Nephron progenitor cell (in vitro differentiated cells): ENCODE data around the gene TBX22.
A peak's percentile ranks its signal among the peaks of the same experiment; 100 is the strongest.
"Not testable (repeated sequence)": the region's sequence is repeated elsewhere in the genome, so short reads cannot be mapped to it uniquely, and the experiment has no call there.

ENCODE experiments used
- DNase-seq: peaks from one replicate; pipeline ENCODE4 v3.0.0; 2021
- H3K27ac Mint-ChIP-seq: 2 replicates; pipeline ENCODE4 v1.8.0; 2021; ENCODE audit warnings: mild to moderate bottlenecking, moderate library complexity, mixed read lengths
- H3K27me3 Mint-ChIP-seq: 2 replicates; pipeline ENCODE4 v1.8.0; 2021; ENCODE audit warnings: mild to moderate bottlenecking, low read depth, mixed read lengths; ENCODE audit not compliant: poor library complexity
- H3K36me3 Mint-ChIP-seq: 2 replicates; pipeline ENCODE4 v1.8.0; 2021; ENCODE audit warnings: low read depth, mixed read lengths
- H3K4me1 Mint-ChIP-seq: 2 replicates; pipeline ENCODE4 v1.8.0; 2021; ENCODE audit warnings: mixed read lengths
- H3K4me3 Mint-ChIP-seq: 2 replicates; pipeline ENCODE4 v1.8.0; 2021; ENCODE audit warnings: mild to moderate bottlenecking, moderate library complexity, mixed read lengths
- H3K9me3 Mint-ChIP-seq: 2 replicates; pipeline ENCODE4 v1.8.0; 2021; ENCODE audit warnings: mild to moderate bottlenecking, moderate library complexity, mixed read lengths
- TF ChIP-seq, protein P1 (sequence below): fragments of 200-600 bp; sonication (generic); IDR thresholded peaks from 2 replicates; pipeline ENCODE4 v1.5.0; 2021; ENCODE audit warnings: antibody characterized with exemption

Gene TBX22

DNA sequence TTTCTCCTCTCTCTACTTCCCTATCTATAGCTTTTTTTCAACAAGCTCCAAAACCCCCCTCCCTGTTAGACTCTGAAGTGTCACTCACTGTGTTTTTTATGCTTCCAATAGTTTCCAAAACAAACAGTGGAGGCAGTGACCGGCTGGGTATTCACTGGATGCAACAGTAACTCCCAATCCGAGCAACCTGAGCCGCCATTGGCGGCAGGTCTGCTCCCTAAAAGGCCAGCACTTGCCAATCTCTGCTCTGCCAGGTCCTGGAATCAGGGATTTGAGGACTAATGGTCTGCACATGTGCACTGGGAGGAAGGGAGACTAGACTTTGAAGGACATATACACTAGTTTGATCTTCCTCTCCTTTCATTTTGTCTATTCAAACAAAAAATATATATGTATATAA, 7.1 kb downstream of the TBX22 start:
- H3K9me3 Mint-ChIP-seq, result peaks cover 25% of the 10 kb centered on the region
- peaks cover 20% of the 10 kb centered on the region for H3K27me3 Mint-ChIP-seq

DNA sequence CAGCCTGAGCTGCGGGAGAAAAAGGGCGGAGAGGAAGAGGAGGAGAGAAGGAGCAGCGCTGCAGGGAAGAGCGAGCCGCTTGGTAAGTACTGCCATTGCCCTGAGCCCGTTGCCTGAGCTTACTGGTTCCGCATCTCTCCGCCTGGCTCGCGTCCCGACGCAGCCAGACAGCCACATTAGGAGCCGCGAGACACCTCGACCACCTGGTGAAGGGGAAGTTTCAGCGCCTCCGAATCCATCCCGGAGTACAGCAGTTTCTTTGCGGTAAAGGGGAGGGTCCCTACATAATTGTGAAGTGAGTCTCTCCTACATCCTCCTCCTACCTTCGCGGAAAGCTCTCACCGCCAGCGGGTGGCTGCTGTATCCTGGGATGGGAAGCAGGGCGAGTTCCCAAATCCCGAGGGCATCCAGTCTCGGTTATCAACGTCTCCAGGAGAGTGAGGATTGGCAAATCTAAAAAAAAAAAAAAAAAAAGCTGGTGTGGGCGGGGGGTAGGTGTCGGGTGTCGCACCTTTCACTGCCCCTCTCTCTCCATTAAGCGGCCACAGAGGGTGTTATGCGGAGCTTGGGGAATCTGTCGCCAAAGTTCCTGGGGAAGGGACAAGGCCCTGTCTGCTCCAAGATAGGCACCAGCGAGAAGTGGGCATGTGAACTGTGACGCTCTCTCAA, 7.9 kb downstream of the TBX22 start:
- no peak overlapping the region for H3K27ac Mint-ChIP-seq
- H3K27me3 Mint-ChIP-seq, result peaks cover 20% of the 10 kb centered on the region
- TF ChIP-seq, protein P1, sequence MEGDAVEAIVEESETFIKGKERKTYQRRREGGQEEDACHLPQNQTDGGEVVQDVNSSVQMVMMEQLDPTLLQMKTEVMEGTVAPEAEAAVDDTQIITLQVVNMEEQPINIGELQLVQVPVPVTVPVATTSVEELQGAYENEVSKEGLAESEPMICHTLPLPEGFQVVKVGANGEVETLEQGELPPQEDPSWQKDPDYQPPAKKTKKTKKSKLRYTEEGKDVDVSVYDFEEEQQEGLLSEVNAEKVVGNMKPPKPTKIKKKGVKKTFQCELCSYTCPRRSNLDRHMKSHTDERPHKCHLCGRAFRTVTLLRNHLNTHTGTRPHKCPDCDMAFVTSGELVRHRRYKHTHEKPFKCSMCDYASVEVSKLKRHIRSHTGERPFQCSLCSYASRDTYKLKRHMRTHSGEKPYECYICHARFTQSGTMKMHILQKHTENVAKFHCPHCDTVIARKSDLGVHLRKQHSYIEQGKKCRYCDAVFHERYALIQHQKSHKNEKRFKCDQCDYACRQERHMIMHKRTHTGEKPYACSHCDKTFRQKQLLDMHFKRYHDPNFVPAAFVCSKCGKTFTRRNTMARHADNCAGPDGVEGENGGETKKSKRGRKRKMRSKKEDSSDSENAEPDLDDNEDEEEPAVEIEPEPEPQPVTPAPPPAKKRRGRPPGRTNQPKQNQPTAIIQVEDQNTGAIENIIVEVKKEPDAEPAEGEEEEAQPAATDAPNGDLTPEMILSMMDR, result no peak
- peak overlapping the region; percentile 83 for H3K4me3 Mint-ChIP-seq
- H3K36me3 Mint-ChIP-seq, result no peaks in the 10 kb centered on the region
- peak; percentile 30 for DNase-seq
- peaks cover 19% of the 10 kb centered on the region for H3K4me1 Mint-ChIP-seq
- H3K9me3 Mint-ChIP-seq, result peaks cover 25% of the 10 kb centered on the region

More for the DNA sequence above, 7.1 kb downstream of the TBX22 start:
- Mint-ChIP-seq H3K27ac (no peak overlapping the region), H3K4me3 (peak overlapping the region; percentile 83), H3K36me3 (no peaks in the 10 kb centered on the region), H3K4me1 (peaks cover 19% of the 10 kb centered on the region)
- TF ChIP-seq, protein P1, result no peak
- peak; percentile 17 for DNase-seq

DNA sequence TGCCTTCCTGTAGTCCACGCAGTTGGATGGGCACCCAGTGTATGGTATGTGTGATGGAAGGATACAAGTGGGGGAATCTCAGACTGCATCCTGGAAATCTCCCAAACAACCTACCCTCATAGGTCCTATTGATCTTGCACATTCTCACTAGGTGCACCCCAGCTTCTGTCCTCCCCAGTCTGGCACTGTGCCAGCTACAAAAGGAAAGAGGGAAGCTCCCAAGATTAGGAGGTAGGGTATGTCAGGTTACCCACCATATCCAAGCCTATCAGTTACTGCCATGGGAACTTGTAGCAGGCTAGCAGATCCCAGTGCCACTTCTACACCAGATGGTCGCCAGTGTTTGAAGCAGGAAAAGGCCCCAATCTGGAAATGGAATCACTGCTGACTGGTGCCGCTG, 11.6 kb downstream of the TBX22 start:
- Mint-ChIP-seq H3K4me3 (no peak overlapping the region), H3K27me3 (peaks cover 19% of the 10 kb centered on the region), H3K36me3 (no peaks in the 10 kb centered on the region), H3K4me1 (peaks cover 18% of the 10 kb centered on the region), H3K9me3 (peaks cover 33% of the 10 kb centered on the region), H3K27ac (no peak overlapping the region)
- no peak for DNase-seq
- TF ChIP-seq, protein P1, result no peak

DNA sequence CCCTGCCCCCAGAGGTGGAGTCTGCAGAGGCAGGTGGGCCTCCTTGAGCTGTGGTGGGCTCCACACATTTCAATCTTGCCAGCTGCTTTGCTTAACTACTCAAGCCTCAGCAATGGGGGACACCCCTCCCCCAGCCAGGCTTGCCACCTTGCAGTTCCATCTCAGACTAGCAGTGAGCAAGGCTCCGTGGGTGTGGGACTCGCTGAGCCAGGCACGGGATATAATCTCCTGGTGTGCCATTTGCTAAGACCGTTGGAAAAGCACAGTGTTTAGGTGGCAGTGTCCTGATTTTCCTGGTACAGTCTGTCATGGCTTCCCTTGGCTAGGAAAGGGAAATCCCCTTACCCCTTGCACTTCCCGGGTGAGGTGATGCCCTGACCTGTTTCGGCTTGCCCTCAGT, 51.6 kb downstream of the TBX22 start:
- DNase-seq, H3K27me3 Mint-ChIP-seq, H3K36me3 Mint-ChIP-seq, H3K4me3 Mint-ChIP-seq, H3K27ac Mint-ChIP-seq, H3K4me1 Mint-ChIP-seq: not testable (repeated sequence)
- H3K9me3 Mint-ChIP-seq, result peaks cover 91% of the 10 kb centered on the region

DNA sequence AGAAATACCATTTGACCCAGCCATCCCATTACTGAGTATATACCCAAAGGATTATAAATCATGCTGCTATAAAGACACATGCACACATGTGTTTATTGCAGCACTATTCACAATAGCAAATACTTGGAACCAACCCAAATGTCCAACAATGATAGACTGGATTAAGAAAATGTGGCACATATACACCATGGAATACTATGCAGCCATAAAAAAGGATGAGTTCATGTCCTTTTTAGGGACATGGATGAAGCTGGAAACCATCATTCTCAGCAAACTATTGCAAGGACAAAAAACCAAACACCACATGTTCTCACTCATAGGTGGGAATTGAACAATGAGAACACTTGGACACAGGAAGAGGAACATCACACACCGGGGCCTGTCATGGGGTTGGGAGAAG, 61.1 kb downstream of the TBX22 start:
- H3K9me3 Mint-ChIP-seq, result peaks cover 71% of the 10 kb centered on the region
- not testable (repeated sequence) for DNase-seq, H3K36me3 Mint-ChIP-seq, H3K27me3 Mint-ChIP-seq, H3K4me3 Mint-ChIP-seq, H3K4me1 Mint-ChIP-seq, H3K27ac Mint-ChIP-seq
